Breast epithelium (tissue), 4 donors: Measurements from ENCODE around the gene PHF12. TPM values are rescaled to one million over a fixed set of nuclear protein-coding genes. Genes with fewer than 3 reads are reported as not detected.

Source experiments
- DNase-seq, 2 donors: peaks; one replicate each; pipeline ENCODE4 v3.0.0-alpha.2; 2019; ENCODE audit warnings: low spot score in 2 of 2
- H3K27ac ChIP-seq, 2 donors: fragments of 200-600 bp; sonication (generic) in 1 of 2; one replicate each; pipeline ENCODE4 v1.5.1; 2016 to 2019; ENCODE audit warnings: mild to moderate bottlenecking in 1 of 2
- H3K27me3 ChIP-seq, 2 donors: fragments of 200-600 bp; sonication (generic) in 1 of 2; one replicate each; pipeline versions ENCODE4 v1.5.1 to v1.6.0; 2017 to 2019; ENCODE audit warnings: control low read depth in 1 of 2, mild to moderate bottlenecking in 1 of 2
- H3K36me3 ChIP-seq: fragments of 200-600 bp; one replicate; pipeline ENCODE4 v1.5.1; 2019
- H3K4me1 ChIP-seq, 2 donors: fragments of 200-600 bp; sonication (generic); one replicate each; pipeline ENCODE4 v1.5.1; 2016 to 2019; ENCODE audit warnings: control low read depth in 1 of 2
- H3K4me3 ChIP-seq, 3 donors: fragments of 200-600 bp; sonication (generic); 1 replicate in 2 of 3; 2 replicates in 1 of 3; pipeline ENCODE4 v1.5.1; 2016 to 2019; ENCODE audit warnings: mild to moderate bottlenecking in 3 of 3, moderate library complexity in 2 of 3
- H3K9me3 ChIP-seq, 2 donors: fragments of 200-600 bp; sonication (generic) in 1 of 2; one replicate each; pipeline ENCODE4 v1.5.1; 2016 to 2019; ENCODE audit warnings: control low read depth in 1 of 2
- CTCF ChIP-seq, 3 donors: fragments of 450-650 bp; IDR thresholded peaks; one replicate each; pipeline ENCODE4 v1.5.1; 2016 to 2017; ENCODE audit warnings: antibody characterized with exemption in 3 of 3, mild to moderate bottlenecking in 3 of 3, moderate library complexity in 3 of 3
- POLR2A ChIP-seq: fragments of 450-650 bp; IDR thresholded peaks from one replicate; pipeline ENCODE4 v1.6.1; 2016; ENCODE audit warnings: antibody characterized with exemption, mild to moderate bottlenecking, moderate library complexity
- POLR2AphosphoS5 ChIP-seq, 3 donors: sonication (generic); formaldehyde crosslinking; IDR thresholded peaks; one replicate each; pipeline ENCODE4 v1.6.1; 2017; ENCODE audit warnings: antibody characterized with exemption in 3 of 3
- intact Hi-C: fragments of 100-400 bp; cut with DNase I; formaldehyde crosslinking; loops from one replicate; pipeline ENCODE4 v1.15.1; 2023; ENCODE audit warnings: low total_unique reads
- total RNA-seq, 3 donors: library from RNA; depleted of rRNA; stranded (reverse); fragments of >200 nt; gene quantifications; one replicate each; pipeline ENCODE4 v1.1.0, GENCODE V29; 2016

The PHF12 gene
- total RNA-seq, 3 donors from 2014 or later: 32.2 to 42.9 (median 40.3) TPM

GRCh38 chr17:28974451-28974850 is 23.1 kb upstream of the PHF12 start:
- no peak for TF ChIP-seq POLR2AphosphoS5 (IDR thresholded peaks at IDR 0.05)
- TF ChIP-seq CTCF (IDR thresholded peaks at IDR 0.05): no peak
- intact Hi-C loops: no loop called here

GRCh38 chr17:28973425-28973824 is 22.1 kb upstream of the PHF12 start:
- no peak for DNase-seq
- Histone ChIP-seq H3K9me3 (no peaks in the 10 kb centered on the region), H3K36me3 (no peaks in the 10 kb centered on the region), H3K27ac (no peak overlapping the region), H3K4me3 (no peak overlapping the region), H3K27me3 (no peaks in the 10 kb centered on the region), H3K4me1 (no peaks in the 10 kb centered on the region)
- TF ChIP-seq POLR2A: no peak
- no peak for TF ChIP-seq POLR2AphosphoS5 (IDR thresholded peaks at IDR 0.05)
- TF ChIP-seq CTCF (IDR thresholded peaks at IDR 0.05): no peak
- intact Hi-C loops: no loop called here

More at GRCh38 chr17:28974451-28974850, 23.1 kb upstream of the PHF12 start:
- no peak for DNase-seq
- no peaks in the 10 kb centered on the region for H3K9me3 ChIP-seq
- no peaks in the 10 kb centered on the region for H3K27me3 ChIP-seq
- H3K4me3 ChIP-seq: no peak overlapping the region
- no peaks in the 10 kb centered on the region for H3K36me3 ChIP-seq
- no peaks in the 10 kb centered on the region for H3K4me1 ChIP-seq
- no peak overlapping the region for H3K27ac ChIP-seq

GRCh38 chr17:28972437-28972836 is 21.1 kb upstream of the PHF12 start:
- DNase-seq: no peak
- intact Hi-C loops: no loop called here
- H3K27ac ChIP-seq: no peak overlapping the region
- no peaks in the 10 kb centered on the region for H3K27me3 ChIP-seq
- H3K36me3 ChIP-seq: no peaks in the 10 kb centered on the region
- no peak overlapping the region for H3K4me3 ChIP-seq
- H3K4me1 ChIP-seq: no peaks in the 10 kb centered on the region
- H3K9me3 ChIP-seq: no peaks in the 10 kb centered on the region
- TF ChIP-seq POLR2A (no peak), CTCF (IDR thresholded peaks at IDR 0.05) (no peak), POLR2AphosphoS5 (IDR thresholded peaks at IDR 0.05) (no peak)

GRCh38 chr17:28970879-28971278 is 19.6 kb upstream of the PHF12 start:
- no peaks in the 10 kb centered on the region for H3K27me3 ChIP-seq
- no peak overlapping the region for H3K4me3 ChIP-seq
- no peak overlapping the region for H3K27ac ChIP-seq
- H3K4me1 ChIP-seq: no peaks in the 10 kb centered on the region
- H3K36me3 ChIP-seq: no peaks in the 10 kb centered on the region
- intact Hi-C loops: no loop called here
- DNase-seq: no peak
- no peak for TF ChIP-seq CTCF (IDR thresholded peaks at IDR 0.05)
- no peak for TF ChIP-seq POLR2A
- no peak for TF ChIP-seq POLR2AphosphoS5 (IDR thresholded peaks at IDR 0.05)
- H3K9me3 ChIP-seq: no peaks in the 10 kb centered on the region

- intact Hi-C loops: loop anchor here (5.0 kb wide), 1 partner anchor 147 kb away; no protein-coding TSS in a partner anchor
- H3K27me3 ChIP-seq: peaks cover 0 to under 1% of the 10 kb centered on the region in 2 donors
- H3K4me1 ChIP-seq: no peaks in the 10 kb centered on the region
- DNase-seq: no peak
- H3K27ac ChIP-seq: no peak overlapping the region
- H3K36me3 ChIP-seq: no peaks in the 10 kb centered on the region
- no peaks in the 10 kb centered on the region for H3K9me3 ChIP-seq
- TF ChIP-seq CTCF (IDR thresholded peaks at IDR 0.05) (no peak), POLR2AphosphoS5 (IDR thresholded peaks at IDR 0.05) (no peak), POLR2A (no peak)
- no peak overlapping the region for H3K4me3 ChIP-seq
Measured at GRCh38 chr17:28969706-28970393, 18.5 kb upstream of the PHF12 start.
